OCI-LY7 (cell line): Measurements from ENCODE around the gene CDK19. TPM values are rescaled to one million over a fixed set of nuclear protein-coding genes. Genes with fewer than 3 reads are reported as not detected.

Experiments
- BruUV-seq: library from RNA; stranded (reverse); fragments of 400-500 nt; replicated peaks from 2 replicates; lab custom pipeline; 2021; lab: Mats Ljungman, UMichigan
- CTCF ChIA-PET: fragments of 300-600 bp; sonication (Branson Sonifier 250); formaldehyde crosslinking; loops from one replicate; lab custom pipeline; 2022; ENCODE audit warnings: antibody characterized with exemption; ENCODE audit not compliant: unreplicated experiment; lab: Charles Lee
- POLR2A ChIA-PET: fragments of 300-600 bp; sonication (Branson Sonifier 250); formaldehyde crosslinking; loops from one replicate; lab custom pipeline; 2022; ENCODE audit warnings: antibody characterized with exemption; lab: Charles Lee
- DNase-seq: peaks from one replicate; pipeline ENCODE4 v3.0.0-alpha.2; 2015; ENCODE audit warnings: low spot score
- H2AFZ ChIP-seq: fragments of 200-600 bp; sonication (generic), shearing (Covaris generic); 2 replicates; pipeline ENCODE4 v1.6.1; 2014; ENCODE audit warnings: mild to moderate bottlenecking, antibody characterized with exemption, low read length, moderate library complexity
- H3K27ac ChIP-seq: fragments of 200-600 bp; sonication (generic); 2 replicates; pipeline ENCODE4 v1.5.1; 2014; ENCODE audit warnings: mixed run types, low read depth, mild to moderate bottlenecking, moderate library complexity, low read length, inconsistent platforms; ENCODE audit not compliant: poor library complexity, severe bottlenecking
- H3K36me3 ChIP-seq: fragments of 200-600 bp; sonication (generic); 2 replicates; pipeline ENCODE4 v1.6.1; 2014; ENCODE audit warnings: mild to moderate bottlenecking, antibody characterized with exemption, low read length, moderate library complexity, mixed read lengths; ENCODE audit not compliant: insufficient read depth
- H3K4me1 ChIP-seq: fragments of 200-600 bp; sonication (generic); 2 replicates; pipeline ENCODE4 v1.5.1; 2014; ENCODE audit warnings: mild to moderate bottlenecking, low read length; ENCODE audit not compliant: insufficient read depth, poor library complexity, severe bottlenecking
- H3K4me2 ChIP-seq: fragments of 200-600 bp; sonication (generic); 2 replicates; pipeline ENCODE4 v1.6.1; 2014; ENCODE audit warnings: mild to moderate bottlenecking, low read length
- H3K4me3 ChIP-seq: fragments of 200-600 bp; sonication (generic); 2 replicates; pipeline ENCODE4 v1.5.1; 2014; ENCODE audit warnings: mild to moderate bottlenecking, low read depth, low read length; ENCODE audit not compliant: poor library complexity, severe bottlenecking
- H3K79me2 ChIP-seq: fragments of 200-600 bp; sonication (generic); 2 replicates; pipeline ENCODE4 v1.6.1; 2016; ENCODE audit warnings: low read depth, mild to moderate bottlenecking, low read length, moderate library complexity, mixed read lengths; ENCODE audit not compliant: insufficient read depth
- H3K9me2 ChIP-seq: fragments of 200-600 bp; sonication (generic); 2 replicates; pipeline ENCODE4 v1.6.1; 2016; ENCODE audit warnings: mild to moderate bottlenecking, low read length, mixed read lengths; ENCODE audit not compliant: insufficient read depth
- H3K9me3 ChIP-seq: fragments of 200-600 bp; sonication (generic); 2 replicates; pipeline ENCODE4 v1.6.1; 2014; ENCODE audit warnings: mild to moderate bottlenecking, mixed run types, low read length, mixed read lengths
- H4K20me1 ChIP-seq: fragments of 200-600 bp; sonication (generic); 2 replicates; pipeline ENCODE4 v1.6.1; 2014; ENCODE audit warnings: mild to moderate bottlenecking, antibody characterized with exemption, low read length, moderate library complexity, mixed read lengths; ENCODE audit not compliant: insufficient read depth
- EZH2phosphoT487 ChIP-seq: fragments of 200-600 bp; sonication (generic); IDR thresholded peaks from 2 replicates; pipeline ENCODE4 v1.6.1; 2018; ENCODE audit warnings: low read depth, borderline replicate concordance, mild to moderate bottlenecking, mixed run types, antibody characterized with exemption, low read length, moderate library complexity, mixed read lengths
- intact Hi-C: fragments of 100-400 bp; cut with micrococcal nuclease; formaldehyde crosslinking; loops from one replicate; pipeline ENCODE4 v1.10.0; 2022; ENCODE audit not compliant: unreplicated experiment
- total RNA-seq, 2 experiments: library from RNA; depleted of rRNA in 1 of 2; stranded (reverse); fragments of >200 nt in 1 of 2; shearing (Covaris generic) in 1 of 2; gene quantifications; 2 replicates each; pipeline ENCODE4 v1.2.3, GENCODE V29; 2014 to 2022
- TF ChIP-seq, protein P1 (sequence below): fragments of 200-600 bp; sonication (generic); conservative IDR thresholded peaks from 2 replicates; pipeline ENCODE4 v1.5.1; 2014; ENCODE audit warnings: mild to moderate bottlenecking, antibody characterized with exemption, low read length, moderate library complexity, mixed read lengths

Gene CDK19
- total RNA-seq, 2 experiments from 2014 or later: 15.4 to 35.6 TPM

DNA sequence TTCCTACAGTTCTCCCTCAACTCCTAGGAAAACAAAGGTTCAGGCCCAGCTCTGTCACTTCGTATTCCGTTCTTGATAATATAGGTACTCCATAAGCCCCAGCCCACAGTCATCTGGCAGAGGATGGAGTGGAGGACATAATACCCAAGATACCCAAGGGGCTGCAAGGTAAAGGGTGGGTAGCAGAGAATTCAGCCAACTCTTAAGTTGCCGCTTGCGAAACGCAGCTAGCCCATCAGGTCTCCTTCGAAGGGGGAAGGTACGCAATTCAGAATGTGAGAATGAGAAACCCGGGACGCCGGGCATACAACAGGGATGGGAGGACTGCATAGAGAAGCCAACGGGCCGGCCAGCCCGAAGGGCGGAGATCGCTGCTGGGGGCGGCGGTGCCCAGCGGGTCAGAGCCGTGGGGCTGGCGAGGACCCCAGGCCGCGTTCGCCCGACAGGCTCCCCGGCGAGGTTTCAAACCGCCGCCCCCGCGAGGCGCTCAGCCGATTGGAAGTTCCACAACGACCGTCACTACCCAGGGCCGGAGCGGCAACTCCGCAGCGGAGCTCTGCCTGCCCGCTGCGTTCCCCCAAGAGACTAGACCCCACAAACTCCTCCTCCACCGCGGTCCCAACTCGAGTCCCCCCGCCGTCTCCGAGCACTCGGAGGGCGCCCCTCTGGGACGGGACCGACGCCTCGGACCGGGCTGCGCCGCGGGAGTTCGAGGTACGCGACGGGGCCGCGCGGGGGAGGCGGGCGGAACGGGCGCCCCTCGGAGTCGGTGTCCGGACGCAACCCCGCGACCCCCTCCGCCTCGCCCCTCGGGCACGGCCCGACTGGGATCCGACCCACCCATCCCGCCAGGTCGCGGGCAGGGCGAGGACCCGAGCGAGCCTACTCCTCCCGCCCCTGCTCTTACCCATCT is 911 bp downstream of the CDK19 start:
- TF ChIP-seq EZH2phosphoT487: no peak
- TF ChIP-seq, protein P1, sequence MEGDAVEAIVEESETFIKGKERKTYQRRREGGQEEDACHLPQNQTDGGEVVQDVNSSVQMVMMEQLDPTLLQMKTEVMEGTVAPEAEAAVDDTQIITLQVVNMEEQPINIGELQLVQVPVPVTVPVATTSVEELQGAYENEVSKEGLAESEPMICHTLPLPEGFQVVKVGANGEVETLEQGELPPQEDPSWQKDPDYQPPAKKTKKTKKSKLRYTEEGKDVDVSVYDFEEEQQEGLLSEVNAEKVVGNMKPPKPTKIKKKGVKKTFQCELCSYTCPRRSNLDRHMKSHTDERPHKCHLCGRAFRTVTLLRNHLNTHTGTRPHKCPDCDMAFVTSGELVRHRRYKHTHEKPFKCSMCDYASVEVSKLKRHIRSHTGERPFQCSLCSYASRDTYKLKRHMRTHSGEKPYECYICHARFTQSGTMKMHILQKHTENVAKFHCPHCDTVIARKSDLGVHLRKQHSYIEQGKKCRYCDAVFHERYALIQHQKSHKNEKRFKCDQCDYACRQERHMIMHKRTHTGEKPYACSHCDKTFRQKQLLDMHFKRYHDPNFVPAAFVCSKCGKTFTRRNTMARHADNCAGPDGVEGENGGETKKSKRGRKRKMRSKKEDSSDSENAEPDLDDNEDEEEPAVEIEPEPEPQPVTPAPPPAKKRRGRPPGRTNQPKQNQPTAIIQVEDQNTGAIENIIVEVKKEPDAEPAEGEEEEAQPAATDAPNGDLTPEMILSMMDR: no peak
- H3K27ac ChIP-seq: peak overlapping the region; percentile 87
- peak overlapping the region; percentile 78 for H3K4me3 ChIP-seq
- peak overlapping the region; percentile 83 for H3K4me2 ChIP-seq
- H4K20me1 ChIP-seq: peaks cover 13% of the 10 kb centered on the region; the same call in 1 of the 2 replicates
- peaks cover 64% of the 10 kb centered on the region for H3K79me2 ChIP-seq
- BruUV-seq: no TSS peak
- H3K9me3 ChIP-seq: peaks cover 9% of the 10 kb centered on the region; the same call in 1 of the 2 replicates
- CTCF ChIA-PET: interaction anchor here (0.9 kb wide), 1 partner anchor 131 kb away, joined by 3 read pairs; no protein-coding TSS in a partner anchor
- intact Hi-C loops: loop anchor here (1.0 to 10.0 kb wide), 5 partner anchors 60 to 670 kb away; partner anchors contain the start of genes AMD1, GTF3C6, REV3L and RPF2
- POLR2A ChIA-PET: interaction anchor here (0.6 to 4.9 kb wide), 19 partner anchors 7 to 608 kb away, joined by 3 to 69 read pairs (median 5); partner anchors contain the start of genes AMD1 and GTF3C6
- peaks cover 48% of the 10 kb centered on the region for H3K4me1 ChIP-seq
- H3K36me3 ChIP-seq: peaks cover 8% of the 10 kb centered on the region
- no peaks in the 10 kb centered on the region for H3K9me2 ChIP-seq
- peak; percentile 80 for DNase-seq
- H2AFZ ChIP-seq: peak overlapping the region; percentile 68

DNA sequence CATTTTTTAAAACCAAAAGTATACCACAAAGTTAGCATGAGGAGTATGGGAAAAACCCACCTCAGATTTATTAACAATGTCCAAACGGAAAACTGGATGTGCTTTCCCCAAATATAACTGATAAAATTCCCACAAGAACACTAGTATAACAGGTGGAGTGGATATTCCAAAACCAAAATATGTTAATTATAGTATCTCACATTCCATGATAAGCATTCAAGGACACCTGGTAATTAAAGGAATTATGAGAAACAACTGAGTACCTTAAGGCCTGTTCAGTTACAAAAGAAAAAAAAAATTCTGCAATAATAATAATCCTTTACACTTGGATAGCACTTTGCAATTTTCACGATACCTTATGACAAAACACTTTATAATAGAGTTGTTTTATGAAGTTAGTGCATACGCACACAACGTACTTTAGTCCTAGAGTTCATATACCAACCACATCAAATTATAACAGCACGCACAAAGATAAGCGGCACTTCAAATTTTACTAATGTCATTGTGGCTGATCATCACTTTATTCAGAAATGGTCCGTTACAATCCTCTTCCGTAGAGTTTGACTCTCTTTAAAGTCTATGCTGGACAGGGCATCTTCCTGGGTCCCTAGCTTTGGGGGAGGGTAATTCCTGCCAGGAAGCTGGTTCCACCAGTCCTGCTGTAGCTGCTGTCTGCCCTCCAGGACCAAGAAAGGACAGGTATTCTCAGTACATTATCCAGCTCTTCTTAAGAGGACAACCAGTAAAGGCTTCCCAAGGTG is 1.7 kb downstream of the CDK19 start:
- H3K4me3 ChIP-seq: peak overlapping the region; percentile 78
- no peaks in the 10 kb centered on the region for H3K9me2 ChIP-seq
- peak overlapping the region; percentile 83 for H3K4me2 ChIP-seq
- peaks cover 11% of the 10 kb centered on the region for H3K36me3 ChIP-seq
- H4K20me1 ChIP-seq: peaks cover 13% of the 10 kb centered on the region; the same call in 1 of the 2 replicates
- intact Hi-C loops: loop anchor here (2.0 to 10.0 kb wide), 4 partner anchors 131 to 671 kb away; partner anchors contain the start of genes GTF3C6, REV3L and RPF2
- TF ChIP-seq EZH2phosphoT487: no peak
- TF ChIP-seq, protein P1: no peak
- H3K4me1 ChIP-seq: peaks cover 48% of the 10 kb centered on the region
- H3K9me3 ChIP-seq: peaks cover 12% of the 10 kb centered on the region; the same call in 1 of the 2 replicates
- POLR2A ChIA-PET: interaction anchor here (0.6 to 4.9 kb wide), 6 partner anchors 8 to 634 kb away, joined by 4 to 69 read pairs (median 15); partner anchors contain the start of genes AMD1 and WASF1
- CTCF ChIA-PET: interaction anchor here (0.9 kb wide), 1 partner anchor 131 kb away, joined by 3 read pairs; no protein-coding TSS in a partner anchor
- BruUV-seq: TSS peak; percentile 61
- H3K27ac ChIP-seq: peak overlapping the region; percentile 87
- H3K79me2 ChIP-seq: peaks cover 72% of the 10 kb centered on the region
- DNase-seq: peak; percentile 24
- H2AFZ ChIP-seq: no peak overlapping the region
